Breast epithelium (tissue), 4 donors: ENCODE results near the gene CFAP46. TPM values are rescaled to one million over a fixed set of nuclear protein-coding genes. Genes with fewer than 3 reads are reported as not detected.

Experiments
- DNase-seq, 2 donors: peaks; one replicate each; pipeline ENCODE4 v3.0.0-alpha.2; 2019; ENCODE audit warnings: low spot score in 2 of 2
- H3K27ac ChIP-seq, 2 donors: fragments of 200-600 bp; sonication (generic) in 1 of 2; one replicate each; pipeline ENCODE4 v1.5.1; 2016 to 2019; ENCODE audit warnings: mild to moderate bottlenecking in 1 of 2
- H3K27me3 ChIP-seq, 2 donors: fragments of 200-600 bp; sonication (generic) in 1 of 2; one replicate each; pipeline versions ENCODE4 v1.5.1 to v1.6.0; 2017 to 2019; ENCODE audit warnings: control low read depth in 1 of 2, mild to moderate bottlenecking in 1 of 2
- H3K36me3 ChIP-seq: fragments of 200-600 bp; one replicate; pipeline ENCODE4 v1.5.1; 2019
- H3K4me1 ChIP-seq, 2 donors: fragments of 200-600 bp; sonication (generic); one replicate each; pipeline ENCODE4 v1.5.1; 2016 to 2019; ENCODE audit warnings: control low read depth in 1 of 2
- H3K4me3 ChIP-seq, 3 donors: fragments of 200-600 bp; sonication (generic); 1 replicate in 2 of 3; 2 replicates in 1 of 3; pipeline ENCODE4 v1.5.1; 2016 to 2019; ENCODE audit warnings: mild to moderate bottlenecking in 3 of 3, moderate library complexity in 2 of 3
- H3K9me3 ChIP-seq, 2 donors: fragments of 200-600 bp; sonication (generic) in 1 of 2; one replicate each; pipeline ENCODE4 v1.5.1; 2016 to 2019; ENCODE audit warnings: control low read depth in 1 of 2
- POLR2A ChIP-seq: fragments of 450-650 bp; IDR thresholded peaks from one replicate; pipeline ENCODE4 v1.6.1; 2016; ENCODE audit warnings: antibody characterized with exemption, mild to moderate bottlenecking, moderate library complexity
- POLR2AphosphoS5 ChIP-seq, 3 donors: sonication (generic); formaldehyde crosslinking; IDR thresholded peaks; one replicate each; pipeline ENCODE4 v1.6.1; 2017; ENCODE audit warnings: antibody characterized with exemption in 3 of 3
- intact Hi-C: fragments of 100-400 bp; cut with DNase I; formaldehyde crosslinking; loops from one replicate; pipeline ENCODE4 v1.15.1; 2023; ENCODE audit warnings: low total_unique reads
- total RNA-seq, 3 donors: library from RNA; depleted of rRNA; stranded (reverse); fragments of >200 nt; gene quantifications; one replicate each; pipeline ENCODE4 v1.1.0, GENCODE V29; 2016
- TF ChIP-seq, protein P1 (sequence below), 3 donors: fragments of 450-650 bp; IDR thresholded peaks; one replicate each; pipeline ENCODE4 v1.5.1; 2016 to 2017; ENCODE audit warnings: antibody characterized with exemption in 3 of 3, mild to moderate bottlenecking in 3 of 3, moderate library complexity in 3 of 3

CFAP46 gene
- total RNA-seq, 3 donors from 2014 or later = 0.16 to 0.73 (median 0.66) TPM

DNA sequence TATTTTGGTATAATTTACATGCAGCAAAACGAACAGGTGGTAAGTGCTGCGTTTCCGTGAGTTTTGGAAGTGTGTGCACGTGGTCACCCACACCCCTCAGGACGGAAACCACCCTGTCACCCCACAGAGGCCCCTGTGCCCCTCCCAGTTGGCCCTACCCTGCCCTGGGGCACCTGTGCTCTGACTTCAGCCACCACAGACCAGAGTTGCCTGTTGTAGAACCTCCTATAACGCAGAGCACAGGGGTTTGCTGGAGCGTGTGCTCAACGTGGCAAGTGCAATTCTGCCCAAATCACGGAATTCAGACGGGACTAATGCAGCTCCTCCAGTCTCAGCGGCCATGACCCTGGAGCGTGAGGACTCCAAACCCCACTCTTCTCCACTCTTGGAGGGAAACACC lies 9.6 kb upstream of the CFAP46 start:
- intact Hi-C loops = loop anchor here (10.0 kb wide), 1 partner anchor 447 kb away; no protein-coding TSS in a partner anchor
- Histone ChIP-seq H3K9me3 (no peaks in the 10 kb centered on the region), H3K27ac (no peak overlapping the region), H3K4me1 (no peaks in the 10 kb centered on the region), H3K36me3 (no peaks in the 10 kb centered on the region), H3K27me3 (peaks cover 0 to 14% of the 10 kb centered on the region in 2 donors), H3K4me3 (no peak overlapping the region)
- TF ChIP-seq, protein P1, sequence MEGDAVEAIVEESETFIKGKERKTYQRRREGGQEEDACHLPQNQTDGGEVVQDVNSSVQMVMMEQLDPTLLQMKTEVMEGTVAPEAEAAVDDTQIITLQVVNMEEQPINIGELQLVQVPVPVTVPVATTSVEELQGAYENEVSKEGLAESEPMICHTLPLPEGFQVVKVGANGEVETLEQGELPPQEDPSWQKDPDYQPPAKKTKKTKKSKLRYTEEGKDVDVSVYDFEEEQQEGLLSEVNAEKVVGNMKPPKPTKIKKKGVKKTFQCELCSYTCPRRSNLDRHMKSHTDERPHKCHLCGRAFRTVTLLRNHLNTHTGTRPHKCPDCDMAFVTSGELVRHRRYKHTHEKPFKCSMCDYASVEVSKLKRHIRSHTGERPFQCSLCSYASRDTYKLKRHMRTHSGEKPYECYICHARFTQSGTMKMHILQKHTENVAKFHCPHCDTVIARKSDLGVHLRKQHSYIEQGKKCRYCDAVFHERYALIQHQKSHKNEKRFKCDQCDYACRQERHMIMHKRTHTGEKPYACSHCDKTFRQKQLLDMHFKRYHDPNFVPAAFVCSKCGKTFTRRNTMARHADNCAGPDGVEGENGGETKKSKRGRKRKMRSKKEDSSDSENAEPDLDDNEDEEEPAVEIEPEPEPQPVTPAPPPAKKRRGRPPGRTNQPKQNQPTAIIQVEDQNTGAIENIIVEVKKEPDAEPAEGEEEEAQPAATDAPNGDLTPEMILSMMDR (IDR thresholded peaks at IDR 0.05) = no peak
- TF ChIP-seq POLR2A (no peak), POLR2AphosphoS5 (IDR thresholded peaks at IDR 0.05) (no peak)
- DNase-seq = no peak

DNA sequence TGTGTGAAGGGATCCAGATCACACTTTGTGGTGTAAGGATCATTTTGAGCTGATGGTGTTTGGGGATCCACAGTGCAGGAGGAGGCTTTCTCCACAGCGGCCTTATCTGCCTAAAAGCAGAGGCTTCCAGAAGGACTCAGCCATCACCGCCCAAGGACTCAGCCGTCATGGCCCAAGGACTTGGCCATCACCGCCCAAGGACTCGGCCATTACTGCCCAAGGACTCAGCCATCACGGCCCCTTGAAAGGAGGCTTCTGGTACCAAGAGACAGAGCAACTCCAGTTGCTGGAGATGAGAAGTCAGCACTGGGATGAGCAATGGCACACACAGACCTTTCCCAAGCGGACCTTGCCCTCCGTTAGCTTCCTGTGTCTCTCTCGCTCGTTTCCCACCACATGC lies 6.0 kb upstream of the CFAP46 start:
- DNase-seq = no peak
- Histone ChIP-seq H3K27ac (no peak overlapping the region), H3K4me3 (no peak overlapping the region), H3K9me3 (no peaks in the 10 kb centered on the region), H3K4me1 (no peaks in the 10 kb centered on the region), H3K27me3 (peaks cover 0 to 29% of the 10 kb centered on the region in 2 donors), H3K36me3 (no peaks in the 10 kb centered on the region)
- intact Hi-C loops = no loop called here
- TF ChIP-seq, protein P1 (IDR thresholded peaks at IDR 0.05) = no peak
- no peak for TF ChIP-seq POLR2A
- no peak for TF ChIP-seq POLR2AphosphoS5 (IDR thresholded peaks at IDR 0.05)

DNA sequence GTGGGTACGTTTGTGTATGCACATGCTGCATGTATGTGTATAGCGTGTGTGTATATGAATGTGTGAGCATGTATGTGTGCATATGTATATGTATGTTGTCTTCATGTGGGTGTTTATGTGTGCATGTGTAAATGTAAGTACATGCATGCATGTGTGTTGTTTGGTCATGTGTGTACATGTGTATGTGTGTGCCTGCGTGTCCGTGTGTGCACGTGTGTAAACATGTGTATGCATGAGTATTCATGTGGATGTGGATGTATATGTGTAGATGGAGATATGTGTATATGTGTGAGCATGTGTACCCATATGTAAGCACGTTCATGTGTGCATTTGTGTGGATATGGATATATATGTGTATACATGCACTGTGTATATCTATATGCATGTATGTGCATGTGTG lies 5.5 kb upstream of the CFAP46 start:
- intact Hi-C loops = no loop called here
- Histone ChIP-seq H3K27me3 (peaks cover 0 to 24% of the 10 kb centered on the region in 2 donors), H3K9me3 (no peaks in the 10 kb centered on the region), H3K36me3 (no peaks in the 10 kb centered on the region), H3K4me3 (no peak overlapping the region), H3K4me1 (no peaks in the 10 kb centered on the region), H3K27ac (no peak overlapping the region)
- no peak for DNase-seq
- TF ChIP-seq POLR2A (no peak), POLR2AphosphoS5 (IDR thresholded peaks at IDR 0.05) (no peak)
- TF ChIP-seq, protein P1 (IDR thresholded peaks at IDR 0.05) = no peak

DNA sequence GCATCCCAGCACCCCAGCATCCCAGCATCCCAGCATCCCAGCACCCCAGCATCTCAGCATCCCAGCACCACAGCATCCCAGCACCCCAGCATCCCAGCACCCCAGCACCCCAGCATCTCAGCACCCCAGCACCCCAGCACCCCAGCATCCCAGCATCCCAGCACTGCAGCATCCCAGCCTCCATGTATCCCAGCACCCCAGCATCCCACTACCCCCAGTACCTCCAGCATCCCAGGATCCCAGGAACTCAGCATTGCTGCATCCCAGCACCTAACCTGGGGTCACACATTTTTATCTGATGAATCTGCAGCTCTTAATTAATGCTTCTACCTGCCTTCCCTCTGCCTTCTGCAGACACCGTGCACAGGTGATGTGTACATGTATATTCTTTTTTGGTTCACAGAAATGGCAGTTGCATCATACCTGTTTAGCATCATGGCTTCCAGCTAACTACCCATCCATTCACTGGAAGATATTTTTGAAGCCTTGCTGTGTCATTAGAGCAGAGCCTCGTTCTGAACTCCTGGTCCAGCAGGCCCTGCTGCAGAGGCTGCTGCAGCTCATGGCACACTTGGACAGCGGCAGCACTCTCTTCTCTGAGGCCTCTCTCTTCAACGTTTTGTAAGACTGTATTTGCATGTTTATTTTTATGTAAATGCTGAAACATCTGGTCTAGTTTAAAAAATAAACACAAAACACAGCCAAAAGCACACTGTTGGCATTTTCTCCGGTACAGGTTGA lies 4.6 kb upstream of the CFAP46 start:
- intact Hi-C loops = no loop called here
- no peaks in the 10 kb centered on the region for H3K36me3 ChIP-seq
- H3K4me1 ChIP-seq = no peaks in the 10 kb centered on the region
- no peak for DNase-seq
- peaks cover 0 to 17% of the 10 kb centered on the region in 2 donors for H3K27me3 ChIP-seq
- H3K27ac ChIP-seq = no peak overlapping the region
- H3K9me3 ChIP-seq = no peaks in the 10 kb centered on the region
- H3K4me3 ChIP-seq = no peak overlapping the region
- no peak for TF ChIP-seq POLR2A
- TF ChIP-seq POLR2AphosphoS5 (IDR thresholded peaks at IDR 0.05) = no peak
- TF ChIP-seq, protein P1 (IDR thresholded peaks at IDR 0.05) = no peak

DNA sequence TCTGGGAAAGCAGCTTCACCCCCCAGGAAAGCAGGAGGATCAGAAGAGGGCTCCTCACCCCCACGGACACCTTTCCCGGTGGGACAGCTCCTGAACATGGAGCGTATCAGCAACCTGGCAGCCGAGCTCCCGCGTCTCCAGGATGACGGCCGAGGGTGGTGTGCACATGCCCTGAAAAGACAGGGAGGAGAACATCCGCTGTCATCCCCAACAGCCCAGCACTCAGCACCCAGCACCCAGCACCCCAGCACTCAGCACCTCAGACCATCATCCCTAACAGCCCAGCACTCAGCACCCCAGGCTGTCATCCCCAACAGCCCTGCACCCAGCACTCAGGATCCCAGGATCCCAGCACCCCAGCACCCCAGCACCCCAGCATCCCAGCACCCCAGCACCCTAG lies 3.9 kb upstream of the CFAP46 start:
- Histone ChIP-seq H3K27me3 (peaks cover 0 to 16% of the 10 kb centered on the region in 2 donors), H3K4me3 (no peak overlapping the region), H3K9me3 (no peaks in the 10 kb centered on the region), H3K36me3 (no peaks in the 10 kb centered on the region), H3K4me1 (no peaks in the 10 kb centered on the region), H3K27ac (no peak overlapping the region)
- TF ChIP-seq, protein P1 (IDR thresholded peaks at IDR 0.05) = no peak
- TF ChIP-seq POLR2A (no peak), POLR2AphosphoS5 (IDR thresholded peaks at IDR 0.05) (no peak)
- intact Hi-C loops = no loop called here
- DNase-seq = no peak
